Stomach (tissue), 9 donors: ENCODE data around the gene SPEG. TPM values are rescaled to one million over a fixed set of nuclear protein-coding genes. Genes with fewer than 3 reads are reported as not detected.

ENCODE experiments used
- DNase-seq, 2 donors: peaks; one replicate each; pipeline versions ENCODE4 v3.0.0 to v3.0.0-alpha.2; 2013 to 2019
- H3K27ac ChIP-seq, 5 donors: fragments of 200-600 bp in 4 of 5; sonication (generic) in 4 of 5; one replicate each; pipeline ENCODE4 v1.5.1; 2013 to 2019; ENCODE audit warnings: mild to moderate bottlenecking in 1 of 5, moderate library complexity in 1 of 5
- H3K27me3 ChIP-seq, 3 donors: fragments of 200-600 bp; sonication (generic); one replicate each; pipeline ENCODE4 v1.5.1; 2017 to 2019; ENCODE audit warnings: mixed run types in 1 of 3
- H3K36me3 ChIP-seq, 4 donors: fragments of 200-600 bp; sonication (generic); 1 replicate in 3 of 4; 2 replicates in 1 of 4; pipeline ENCODE4 v1.5.1; 2016 to 2019
- H3K4me1 ChIP-seq, 4 donors: fragments of 200-600 bp; sonication (generic); one replicate each; pipeline ENCODE4 v1.5.1; 2016 to 2019
- H3K4me3 ChIP-seq, 4 donors: fragments of 200-600 bp; sonication (generic) in 3 of 4; one replicate each; pipeline ENCODE4 v1.5.1; 2016 to 2019; ENCODE audit warnings: mild to moderate bottlenecking in 1 of 4
- H3K9me3 ChIP-seq, 4 donors: fragments of 200-600 bp; sonication (generic); one replicate each; pipeline ENCODE4 v1.5.1; 2016 to 2019
- CTCF ChIP-seq, 7 experiments: fragments of 450-650 bp in 4 of 7; fragments of 200-600 bp in 3 of 7; sonication (generic) in 3 of 7; IDR thresholded peaks; one replicate each; pipeline ENCODE4 v1.5.1; 2016 to 2019; ENCODE audit warnings: antibody characterized with exemption in 7 of 7, control low read depth in 2 of 7, mild to moderate bottlenecking in 1 of 7
- EP300 ChIP-seq: sonication (generic); formaldehyde crosslinking; IDR thresholded peaks from one replicate; pipeline ENCODE4 v1.6.1; 2017; ENCODE audit warnings: antibody characterized with exemption
- POLR2A ChIP-seq, 4 donors: fragments of 450-650 bp; IDR thresholded peaks; one replicate each; pipeline ENCODE4 v1.6.1; 2016; ENCODE audit warnings: antibody characterized with exemption in 4 of 4, control low read depth in 2 of 4, mild to moderate bottlenecking in 1 of 4, moderate library complexity in 1 of 4
- POLR2AphosphoS5 ChIP-seq, 3 donors: sonication (generic); formaldehyde crosslinking; IDR thresholded peaks; one replicate each; pipeline ENCODE4 v1.6.1; 2016; ENCODE audit warnings: antibody characterized with exemption in 3 of 3
- WGBS, 5 donors: extraction: QIAGEN DNeasy Blood & Tissue Kit in 3 of 5; methylation state at CpG; one replicate each; pipeline versions ENCODE4 v1.1.5 to v1.1.7; 2013 to 2018; 5-methylcytosine and 5-hydroxymethylcytosine counted together
- intact Hi-C: fragments of 100-400 bp; cut with DNase I; formaldehyde crosslinking; loops from one replicate; pipeline ENCODE4 v1.15.1; 2023; ENCODE audit warnings: low total_unique reads
- polyA plus RNA-seq, 3 donors: library from polyadenylated mRNA; stranded (reverse); fragments of 200-250 nt; gene quantifications; one replicate each; pipeline ENCODE4 v1.2.3, GENCODE V29; 2013
- total RNA-seq, 5 donors: library from RNA; depleted of rRNA; stranded (reverse); fragments of >200 nt; gene quantifications; one replicate each; pipeline versions ENCODE4 v1.1.0 to v1.2.3, GENCODE V29; 2014 to 2016
- donor health status: healthy with polysubstance abuse.
- donor health status: Bipolar disorder and iron deficiency.
- donor health status: healthy.

The SPEG gene
- total and polyA plus RNA-seq, 8 donors, result 7.4 to 106 (median 27.2) TPM

DNA sequence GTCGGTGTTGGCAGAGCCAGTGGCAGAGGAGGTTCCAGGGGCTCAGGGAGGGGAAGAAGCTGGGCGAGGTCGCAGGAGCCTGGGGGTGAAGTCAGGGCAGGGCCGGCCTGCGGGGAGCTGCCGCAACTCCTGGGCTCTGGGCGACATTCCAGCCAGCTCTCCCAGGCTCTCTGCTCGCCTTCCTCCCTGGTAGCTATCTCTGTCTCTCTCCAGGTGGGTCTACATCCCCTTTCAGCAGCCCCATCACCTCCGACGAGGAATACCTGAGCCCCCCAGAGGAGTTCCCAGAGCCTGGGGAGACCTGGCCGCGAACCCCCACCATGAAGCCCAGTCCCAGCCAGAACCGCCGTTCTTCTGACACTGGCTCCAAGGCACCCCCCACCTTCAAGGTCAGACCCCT is 27.0 kb downstream of the SPEG start:
- H3K4me1 ChIP-seq, result peaks cover 12 to 70% (median 32%) of the 10 kb centered on the region in 4 donors
- intact Hi-C loops, result no loop called here

GRCh38 chr2:219462349-219462748 is 27.7 kb downstream of the SPEG start:
- TF ChIP-seq POLR2A (IDR thresholded peaks at IDR 0.05) (no peak), CTCF (IDR thresholded peaks at IDR 0.05) (no peak), POLR2AphosphoS5 (IDR thresholded peaks at IDR 0.05) (no peak), EP300 (no peak)
- H3K4me3 ChIP-seq, result no peak overlapping the region
- peaks cover 0 to 40% (median 12%) of the 10 kb centered on the region in 4 donors for H3K36me3 ChIP-seq
- intact Hi-C loops, result no loop called here
- H3K27ac ChIP-seq, result peak overlapping the region in 3 of 5 donors; percentile 84 to 95 (median 90)
- peaks cover 12 to 74% (median 33%) of the 10 kb centered on the region in 4 donors for H3K4me1 ChIP-seq
- DNase-seq, result no peak
- peaks cover 0 to 25% (median 21%) of the 10 kb centered on the region in 3 donors for H3K27me3 ChIP-seq
- no peaks in the 10 kb centered on the region for H3K9me3 ChIP-seq
- WGBS, 5 donors, result 83 to 96% (median 85%) methylated on average over 9 of the region's 9 CpGs

More for the DNA sequence above, 27.0 kb downstream of the SPEG start:
- WGBS, 5 donors, result 74 to 82% (median 77%) methylated on average over 7 to 14 of the region's 14 CpGs
- peak overlapping the region in 4 of 5 donors; percentile 59 to 95 (median 87) for H3K27ac ChIP-seq
- no peak for DNase-seq
- peaks cover 0 to 40% (median 12%) of the 10 kb centered on the region in 4 donors for H3K36me3 ChIP-seq
- no peaks in the 10 kb centered on the region for H3K9me3 ChIP-seq
- H3K4me3 ChIP-seq, result peak overlapping the region in 3 of 4 donors; percentile 8 to 15 (median 13)
- peaks cover 0 to 25% (median 21%) of the 10 kb centered on the region in 3 donors for H3K27me3 ChIP-seq
- TF ChIP-seq EP300, result no peak
- no peak for TF ChIP-seq POLR2A (IDR thresholded peaks at IDR 0.05)
- TF ChIP-seq POLR2AphosphoS5 (IDR thresholded peaks at IDR 0.05), result no peak
- TF ChIP-seq CTCF (IDR thresholded peaks at IDR 0.05), result no peak

DNA sequence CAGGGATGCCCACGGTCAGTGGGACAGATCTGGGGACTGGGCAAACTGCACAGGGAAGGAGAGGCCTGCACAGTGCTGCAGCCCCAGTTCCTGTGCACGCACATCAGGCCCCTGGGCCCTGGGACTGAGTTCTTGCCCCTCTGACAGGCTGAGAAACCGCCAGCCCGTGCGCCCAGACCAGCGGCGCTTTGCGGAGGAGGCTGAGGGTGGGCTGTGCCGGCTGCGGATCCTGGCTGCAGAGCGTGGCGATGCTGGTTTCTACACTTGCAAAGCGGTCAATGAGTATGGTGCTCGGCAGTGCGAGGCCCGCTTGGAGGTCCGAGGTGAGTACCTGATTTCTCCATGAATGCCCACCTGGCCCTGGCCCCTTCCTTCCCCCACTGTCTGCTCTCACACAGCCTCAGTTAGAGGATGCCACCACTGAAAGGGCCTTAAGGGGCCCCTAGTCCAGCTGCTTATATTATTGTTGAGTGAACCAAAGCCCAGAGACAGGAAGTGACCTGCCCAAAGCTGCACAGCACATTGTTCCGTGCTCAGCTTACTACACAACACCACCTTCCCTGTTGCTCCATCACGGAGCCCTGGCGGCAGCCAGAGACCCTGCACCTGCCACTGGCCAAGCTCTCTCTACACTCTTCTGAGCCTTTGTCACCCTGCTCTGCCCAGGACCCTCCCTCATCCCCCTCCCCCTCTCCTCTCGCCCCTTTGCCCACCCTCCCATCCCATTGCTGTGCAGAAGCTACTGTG is 29.8 kb downstream of the SPEG start:
- peaks cover 0 to 49% (median 15%) of the 10 kb centered on the region in 4 donors for H3K36me3 ChIP-seq

More for the DNA sequence above, 29.8 kb downstream of the SPEG start:
- peak overlapping the region in 2 of 5 donors; percentile 39 to 95 for H3K27ac ChIP-seq
- TF ChIP-seq POLR2A (IDR thresholded peaks at IDR 0.05) (no peak), CTCF (IDR thresholded peaks at IDR 0.05) (no peak)
- peaks cover 10 to 78% (median 36%) of the 10 kb centered on the region in 4 donors for H3K4me1 ChIP-seq
- no peaks in the 10 kb centered on the region for H3K9me3 ChIP-seq
- peaks cover 0 to 25% (median 15%) of the 10 kb centered on the region in 3 donors for H3K27me3 ChIP-seq
- intact Hi-C loops, result no loop called here
- no peak for DNase-seq
- H3K4me3 ChIP-seq, result no peak overlapping the region
- WGBS, 5 donors, result 80 to 90% (median 88%) methylated on average over 10 to 21 of the region's 21 CpGs
